GM19099 (cell line): ENCODE results near the gene NDUFS3.

Experiments
- POLR2A ChIP-seq: IDR thresholded peaks from 3 replicates; pipeline ENCODE4 v1.6.1; 2011; ENCODE audit warnings: low read depth; ENCODE audit not compliant: insufficient read length; ENCODE audit errors: extremely low read depth

Gene NDUFS3

GRCh38 chr11:47583844-47584243 is 5.0 kb downstream of the NDUFS3 start:
- no peak for TF ChIP-seq POLR2A

- TF ChIP-seq POLR2A = no peak
Observed at GRCh38 chr11:47586098-47586855, 7.4 kb downstream of the NDUFS3 start, which contains the start of gene FAM180B. FAM180B (plus strand) TSS chr11:47586678; CDS start chr11:47586769, 91 bp downstream.

- TF ChIP-seq POLR2A = no peak
Observed at GRCh38 chr11:47587039-47587716, 8.3 kb downstream of the NDUFS3 start.

- no peak for TF ChIP-seq POLR2A
Observed at GRCh38 chr11:47587723-47588326, 9.0 kb downstream of the NDUFS3 start.

GRCh38 chr11:47589118-47589517 is 10.2 kb downstream of the NDUFS3 start:
- no peak for TF ChIP-seq POLR2A

- no peak for TF ChIP-seq POLR2A
Observed at GRCh38 chr11:47589584-47589976, 10.7 kb downstream of the NDUFS3 start.

- TF ChIP-seq POLR2A = no peak
Observed at GRCh38 chr11:47589977-47590861, 11.3 kb downstream of the NDUFS3 start.

- TF ChIP-seq POLR2A = no peak
Observed at GRCh38 chr11:47591764-47592163, 12.9 kb downstream of the NDUFS3 start.

GRCh38 chr11:47592251-47592650 is 13.4 kb downstream of the NDUFS3 start:
- TF ChIP-seq POLR2A = no peak

GRCh38 chr11:47592970-47593369 is 14.1 kb downstream of the NDUFS3 start:
- TF ChIP-seq POLR2A = no peak

- no peak for TF ChIP-seq POLR2A
Observed at GRCh38 chr11:47593492-47593933, 14.6 kb downstream of the NDUFS3 start.

GRCh38 chr11:47593934-47594855 is 15.3 kb downstream of the NDUFS3 start, which contains the start of gene C1QTNF4:
C1QTNF4 (minus strand) TSS chr11:47594411; CDS start chr11:47590810, 3,601 bp downstream.
- TF ChIP-seq POLR2A = no peak

- TF ChIP-seq POLR2A = no peak
Observed at GRCh38 chr11:47595029-47595428, 16.2 kb downstream of the NDUFS3 start.

- TF ChIP-seq POLR2A = no peak
Observed at GRCh38 chr11:47595967-47596366, 17.1 kb downstream of the NDUFS3 start.
